Endothelial cell of umbilical vein (primary cell): ENCODE results near the gene CD164L2. TPM values are rescaled to one million over a fixed set of nuclear protein-coding genes. Genes with fewer than 3 reads are reported as not detected.

ENCODE experiments used
- BruUV-seq: library from RNA; stranded (reverse); fragments of 400-500 nt; replicated peaks from 2 replicates; lab custom pipeline; 2021; lab: Mats Ljungman, UMichigan
- CTCF ChIA-PET: fragments of 300-600, 350-600 bp; sonication (Branson Sonifier 250); formaldehyde crosslinking; loops from one replicate; lab custom pipeline; 2021; ENCODE audit warnings: antibody characterized with exemption, inconsistent platforms; lab: Charles Lee
- POLR2A ChIA-PET: fragments of 300-600, 350-600 bp; sonication (Branson Sonifier 250); formaldehyde crosslinking; loops from one replicate; lab custom pipeline; 2021; ENCODE audit warnings: antibody characterized with exemption, inconsistent platforms; lab: Charles Lee
- DNase-seq: peaks from one replicate; pipeline ENCODE4 v3.0.0-alpha.2; 2011; ENCODE audit warnings: low read depth, low spot score
- FAIRE-seq: peaks from 2 replicates; lab custom pipeline; 2011; peaks lifted over from hg19 to GRCh38; lab: Jason Lieb, UNC
- H2AFZ ChIP-seq: 2 replicates; pipeline ENCODE4 v1.6.0; 2012; ENCODE audit warnings: low read depth, low read length, control low read depth, inconsistent platforms
- H3K27ac ChIP-seq: 2 replicates; pipeline ENCODE4 v1.5.1; 2011; ENCODE audit warnings: low read depth, mild to moderate bottlenecking, control low read depth, low read length, moderate library complexity; ENCODE audit not compliant: insufficient read depth
- H3K27me3 ChIP-seq, 2 experiments: 2 replicates each; pipeline versions ENCODE4 v1.6.0 to v1.6.1; 2011; ENCODE audit warnings: low read length in 2 of 2, mixed read lengths in 1 of 2; ENCODE audit not compliant: control insufficient read depth in 2 of 2, insufficient read depth in 2 of 2
- H3K36me3 ChIP-seq, 2 experiments: 2 replicates in 1 of 2; 3 replicates in 1 of 2; pipeline ENCODE4 v1.5.1; 2011; ENCODE audit warnings: low read length in 2 of 2, mild to moderate bottlenecking in 1 of 2, moderate library complexity in 1 of 2; ENCODE audit not compliant: control insufficient read depth in 2 of 2, insufficient read depth in 2 of 2; ENCODE audit errors: extremely low read depth in 1 of 2
- H3K4me1 ChIP-seq: 3 replicates; pipeline ENCODE4 v1.5.1; 2011; ENCODE audit warnings: mild to moderate bottlenecking, low read length; ENCODE audit not compliant: control insufficient read depth, insufficient read depth; ENCODE audit errors: extremely low read depth
- H3K4me2 ChIP-seq: 2 replicates; pipeline ENCODE4 v1.6.1; 2011; ENCODE audit warnings: low read length, control low read depth, mixed read lengths; ENCODE audit not compliant: insufficient read depth
- H3K4me3 ChIP-seq, 3 experiments: fragments of 200-600 bp in 1 of 3; sonication (generic), shearing (Covaris generic) in 1 of 3; replicated peaks in 1 of 3; 2 replicates each; pipeline ENCODE4 v1.5.1; 2011 to 2016; ENCODE audit warnings: control low read depth in 3 of 3, low read length in 3 of 3, mild to moderate bottlenecking in 2 of 3, inconsistent platforms in 1 of 3, low read depth in 1 of 3, moderate library complexity in 1 of 3; ENCODE audit not compliant: insufficient read depth in 1 of 3
- H3K79me2 ChIP-seq: 2 replicates; pipeline ENCODE4 v1.6.0; 2012; ENCODE audit warnings: low read length, inconsistent platforms; ENCODE audit not compliant: control insufficient read depth, insufficient read depth
- H3K9ac ChIP-seq: replicated peaks from 2 replicates; pipeline ENCODE3; 2011; ENCODE audit warnings: low read length, control low read depth; ENCODE audit not compliant: insufficient read depth; ENCODE audit errors: extremely low read depth
- H3K9me1 ChIP-seq: replicated peaks from 3 replicates; pipeline ENCODE4 v1.6.0; 2011; ENCODE audit warnings: mild to moderate bottlenecking, low read length; ENCODE audit not compliant: control insufficient read depth, insufficient read depth; ENCODE audit errors: extremely low read depth
- H3K9me3 ChIP-seq: replicated peaks from 2 replicates; pipeline ENCODE4 v1.5.1; 2012; ENCODE audit warnings: low read length, inconsistent platforms; ENCODE audit not compliant: control insufficient read depth, insufficient read depth
- H4K20me1 ChIP-seq: replicated peaks from 2 replicates; pipeline ENCODE3; 2011; ENCODE audit warnings: mild to moderate bottlenecking, low read length; ENCODE audit not compliant: control insufficient read depth, insufficient read depth; ENCODE audit errors: extremely low read depth
- CTCF ChIP-seq, 2 donors: IDR thresholded peaks; 1 replicate in 1 of 2; 2 replicates in 1 of 2; pipeline ENCODE4 v1.5.1; 2011; ENCODE audit warnings: low read length in 2 of 2, mild to moderate bottlenecking in 2 of 2, moderate library complexity in 2 of 2, control low read depth in 1 of 2, inconsistent platforms in 1 of 2, low read depth in 1 of 2; ENCODE audit not compliant: insufficient read depth in 1 of 2; ENCODE audit errors: extremely low read depth in 1 of 2
- EZH2 ChIP-seq: IDR thresholded peaks from 2 replicates; pipeline ENCODE4 v1.6.1; 2012; ENCODE audit warnings: borderline replicate concordance, low read depth, mild to moderate bottlenecking, moderate library complexity, low read length, inconsistent platforms; ENCODE audit not compliant: severe bottlenecking
- GATA2 ChIP-seq: IDR thresholded peaks from 2 replicates; pipeline ENCODE4 v1.7.0; 2011; ENCODE audit warnings: low read depth, mild to moderate bottlenecking, moderate library complexity, mixed read lengths, low read length; ENCODE audit not compliant: insufficient read length, insufficient read depth
- JUN ChIP-seq: IDR thresholded peaks from 2 replicates; pipeline ENCODE4 v1.6.1; 2011; ENCODE audit warnings: borderline replicate concordance, low read depth; ENCODE audit not compliant: insufficient read length, insufficient read depth
- MAX ChIP-seq: IDR thresholded peaks from 2 replicates; pipeline ENCODE4 v1.6.1; 2011; ENCODE audit not compliant: insufficient read depth, insufficient read length
- POLR2A ChIP-seq: IDR thresholded peaks from 2 replicates; pipeline ENCODE4 v1.6.1; 2012; ENCODE audit warnings: low read depth, mild to moderate bottlenecking, control low read depth, low read length
- POLR2AphosphoS5 ChIP-seq: IDR thresholded peaks from 2 replicates; pipeline ENCODE4 v1.6.1; 2012; ENCODE audit warnings: low read depth, mild to moderate bottlenecking, control low read depth, low read length, moderate library complexity; ENCODE audit not compliant: insufficient read depth
- dilution Hi-C: fragments of 300-500 bp; cut with MboI; formaldehyde crosslinking; loops from one replicate; pipeline ENCODE4 v1.15.0; 2019; ENCODE audit warnings: low sequenced_read_pairs; ENCODE audit not compliant: extremely low pct_ligation_motif_present
- intact Hi-C: fragments of 100-400 bp; cut with micrococcal nuclease; formaldehyde crosslinking; loops from one replicate; pipeline ENCODE4 v1.10.0; 2022
- polyA plus RNA-seq, 4 experiments: library from polyadenylated mRNA; depleted of rRNA in 3 of 4; stranded (reverse) in 3 of 4; unstranded in 1 of 4; fragments of >200 nt; gene quantifications; 2 replicates each; pipeline versions ENCODE4 v1.2.1 to v1.2.3, GENCODE V29; 2011 to 2012; ENCODE audit warnings: missing spikeins in 1 of 4
- total RNA-seq: library from RNA; stranded (reverse); gene quantifications from 2 replicates; pipeline ENCODE4 v1.2.3, GENCODE V29; 2021

CD164L2 gene
- total and polyA plus RNA-seq, 2 donors (not counting 3 experiments of a cell fraction or from before 2014, with no cell fraction given): not detected

GRCh38 chr1:27346357-27346756 lies 36.8 kb downstream of the CD164L2 start:
- POLR2A ChIA-PET: no interaction called here
- Histone ChIP-seq H3K4me2 (no peak overlapping the region), H3K4me1 (peaks cover 7% of the 10 kb centered on the region), H3K9ac (no peak overlapping the region), H3K9me1 (no peaks in the 10 kb centered on the region), H2AFZ (no peak overlapping the region), H3K27ac (no peak overlapping the region), H3K9me3 (no peaks in the 10 kb centered on the region), H3K27me3 (peaks cover 2 to 5% of the 10 kb centered on the region in 2 experiments), H3K36me3 (no peaks in the 10 kb centered on the region), H3K4me3 (no peak overlapping the region), H4K20me1 (no peaks in the 10 kb centered on the region), H3K79me2 (no peaks in the 10 kb centered on the region)
- TF ChIP-seq JUN: no peak
- no peak for TF ChIP-seq MAX
- TF ChIP-seq POLR2A: no peak
- no peak for TF ChIP-seq CTCF (IDR thresholded peaks at IDR 0.05; ENCODE audit: extremely low read depth in 1 of 2, insufficient read depth in 1 of 2, low read depth in 1 of 2, low read length in 2 of 2)
- TF ChIP-seq EZH2: no peak
- no peak for TF ChIP-seq POLR2AphosphoS5
- no peak for TF ChIP-seq GATA2
- no TSS peak for BruUV-seq
- CTCF ChIA-PET: interaction anchor here (1.5 to 3.0 kb wide), 4 partner anchors 11 to 41 kb away, joined by 4 to 22 read pairs (median 8); no protein-coding TSS in a partner anchor
- DNase-seq (no peak), FAIRE-seq (no peak)
- intact Hi-C loops (no loop called here), dilution Hi-C loops (no loop called here)
